GM12878 (cell line): ENCODE measurements around the gene TGFBR3. TPM values are rescaled to one million over a fixed set of nuclear protein-coding genes. Genes with fewer than 3 reads are reported as not detected.

Experiments
- ATAC-seq: fragments of 200-7000 bp; cut with Tn5 transposase; 3 replicates; pipeline ENCODE4 v1.9.1; 2020; ENCODE audit warnings: mild to moderate bottlenecking, moderate library complexity
- BruUV-seq: library from RNA; stranded (reverse); fragments of 400-500 nt; replicated peaks from 2 replicates; lab custom pipeline; 2021; lab: Mats Ljungman, UMichigan
- CTCF ChIA-PET: fragments of 300-600 bp; sonication (Branson Sonifier 250); formaldehyde crosslinking; extraction: SDS; loops from one replicate; lab custom pipeline; 2021; ENCODE audit warnings: inconsistent platforms; lab: Yijun Ruan, JAX
- POLR2A ChIA-PET: fragments of 350-600 bp; formaldehyde crosslinking; extraction: SDS; loops from one replicate; lab custom pipeline; 2021; ENCODE audit warnings: inconsistent platforms; lab: Charles Lee
- RAD21 ChIA-PET: fragments of 300-600 bp; sonication (Branson Sonifier 250); formaldehyde crosslinking; loops from one replicate; lab custom pipeline; 2023; ENCODE audit warnings: antibody characterized with exemption; ENCODE audit not compliant: unreplicated experiment; lab: Charles Lee
- SMC1A ChIA-PET: fragments of 300-600 bp; sonication (Branson Sonifier 250); formaldehyde crosslinking; loops from one replicate; lab custom pipeline; 2023; ENCODE audit not compliant: unreplicated experiment, uncharacterized antibody; lab: Charles Lee
- DNase-seq: peaks from one replicate; pipeline ENCODE4 v3.0.0-alpha.2; 2011; ENCODE audit warnings: low read depth, low spot score
- FAIRE-seq: peaks from 3 replicates; lab custom pipeline; 2011; peaks lifted over from hg19 to GRCh38; lab: Jason Lieb, UNC
- H2AFZ ChIP-seq: 2 replicates; pipeline ENCODE4 v1.6.0; 2011; ENCODE audit warnings: low read depth, low read length, control low read depth; ENCODE audit not compliant: control insufficient read depth
- H3K27ac ChIP-seq: 2 replicates; pipeline ENCODE4 v1.5.1; 2011; ENCODE audit warnings: control low read depth; ENCODE audit not compliant: control insufficient read depth, insufficient read depth
- H3K27me3 ChIP-seq, 2 experiments: replicated peaks in 1 of 2; 2 replicates each; pipeline versions ENCODE4 v1.6.0 to v1.6.1; 2011; ENCODE audit warnings: low read length in 1 of 2; ENCODE audit not compliant: control insufficient read depth in 2 of 2, insufficient read depth in 2 of 2
- H3K36me3 ChIP-seq, 2 experiments: 2 replicates each; pipeline ENCODE4 v1.5.1; 2011; ENCODE audit warnings: low read length in 1 of 2; ENCODE audit not compliant: control insufficient read depth in 2 of 2, insufficient read depth in 2 of 2
- H3K4me1 ChIP-seq: 2 replicates; pipeline ENCODE4 v1.6.1; 2011; ENCODE audit warnings: mild to moderate bottlenecking, low read length, moderate library complexity, mixed read lengths; ENCODE audit not compliant: control insufficient read depth, insufficient read depth
- H3K4me2 ChIP-seq: 2 replicates; pipeline ENCODE4 v1.6.0; 2011; ENCODE audit warnings: control low read depth; ENCODE audit not compliant: control insufficient read depth, insufficient read depth
- H3K4me3 ChIP-seq: fragments of 200-600 bp; sonication (generic); 2 replicates; pipeline ENCODE4 v1.5.1; 2016
- H3K79me2 ChIP-seq: 2 replicates; pipeline ENCODE4 v1.6.0; 2011; ENCODE audit warnings: low read length; ENCODE audit not compliant: control insufficient read depth, insufficient read depth
- H3K9ac ChIP-seq: 2 replicates; pipeline ENCODE4 v1.8.0; 2011; ENCODE audit warnings: low read length, control low read depth, mixed read lengths; ENCODE audit not compliant: control insufficient read depth, insufficient read depth
- H3K9me3 ChIP-seq: replicated peaks from 3 replicates; pipeline ENCODE4 v1.5.1; 2011; ENCODE audit warnings: mild to moderate bottlenecking, low read length; ENCODE audit not compliant: control insufficient read depth, insufficient read depth
- H4K20me1 ChIP-seq: 2 replicates; pipeline ENCODE4 v1.6.0; 2011; ENCODE audit not compliant: control insufficient read depth, insufficient read depth
- CEBPB ChIP-seq, 2 experiments: fragments of 150-350 bp in 1 of 2; IDR thresholded peaks; 2 replicates each; pipeline ENCODE4 v1.6.1; 2012 to 2014; ENCODE audit warnings: low read depth in 2 of 2, low read length in 2 of 2, borderline replicate concordance in 1 of 2, inconsistent platforms in 1 of 2
- EZH2 ChIP-seq: IDR thresholded peaks from 2 replicates; pipeline ENCODE4 v1.6.1; 2012; ENCODE audit warnings: low read depth, mild to moderate bottlenecking, control low read depth, inconsistent platforms, low read length, borderline replicate concordance; ENCODE audit not compliant: control insufficient read depth
- KDM1A ChIP-seq: fragments of 200-600 bp; sonication (generic); IDR thresholded peaks from 2 replicates; pipeline ENCODE4 v1.6.1; 2016; ENCODE audit warnings: borderline replicate concordance
- LARP7 ChIP-seq: fragments of 450-650 bp; IDR thresholded peaks from 2 replicates; pipeline ENCODE4 v1.6.1; 2017; ENCODE audit warnings: mild to moderate bottlenecking
- MEF2A ChIP-seq: IDR thresholded peaks from 2 replicates; pipeline ENCODE4 v1.6.1; 2011; ENCODE audit warnings: low read depth, mild to moderate bottlenecking, low read length, moderate library complexity; ENCODE audit not compliant: insufficient read depth
- MYC ChIP-seq: IDR thresholded peaks from 2 replicates; pipeline ENCODE4 v1.6.1; 2011; ENCODE audit warnings: mild to moderate bottlenecking, low read length, moderate library complexity, inconsistent platforms; ENCODE audit not compliant: insufficient read depth, insufficient replicate concordance, insufficient read length, severe bottlenecking
- RAD51 ChIP-seq: fragments of 450-650 bp; IDR thresholded peaks from 2 replicates; pipeline ENCODE4 v1.6.1; 2016; ENCODE audit warnings: moderate library complexity, mild to moderate bottlenecking, inconsistent platforms
- SREBF1 ChIP-seq: IDR thresholded peaks from 2 replicates; pipeline ENCODE4 v1.6.1; 2012; ENCODE audit warnings: mild to moderate bottlenecking, low read length
- STAT3 ChIP-seq: IDR thresholded peaks from 2 replicates; pipeline ENCODE4 v1.6.1; 2011; ENCODE audit warnings: low read depth, low read length, improper control_type of control experiment
- TCF7 ChIP-seq: IDR thresholded peaks from 2 replicates; pipeline ENCODE4 v1.6.1; 2014; ENCODE audit warnings: antibody characterized with exemption, borderline replicate concordance
- ZNF622 ChIP-seq: fragments of 450-650 bp; IDR thresholded peaks from 2 replicates; pipeline ENCODE4 v1.6.1; 2017; ENCODE audit warnings: mild to moderate bottlenecking, inconsistent platforms
- ZZZ3 ChIP-seq: IDR thresholded peaks from 2 replicates; pipeline ENCODE4 v1.6.1; 2011; ENCODE audit warnings: low read depth; ENCODE audit not compliant: control insufficient read depth, insufficient read length
- WGBS: methylation state at CpG from one replicate; pipeline ENCODE4 v1.1.6; 2016; ENCODE audit warnings: low lambda C conversion rate; ENCODE audit not compliant: insufficient replicate concordance, insufficient coverage; ENCODE audit errors: missing lambda C conversion rate; 5-methylcytosine and 5-hydroxymethylcytosine counted together
- in situ Hi-C: fragments of 300-500 bp; cut with MboI; formaldehyde crosslinking; loops from 9 replicates; pipeline ENCODE4 v1.14.3; 2018; ENCODE audit warnings: mixed read lengths
- intact Hi-C: fragments of 100-400 bp; cut with micrococcal nuclease; formaldehyde crosslinking; loops from one replicate; pipeline ENCODE4 v1.14.2; 2022; ENCODE audit not compliant: unreplicated experiment
- polyA plus RNA-seq, 11 experiments: library from polyadenylated mRNA; depleted of rRNA in 4 of 11; unstranded in 6 of 11; stranded (reverse) in 5 of 11; fragments of >200 nt; fragmentation: Nextera tagmentation in 4 of 11; fragmentation: Illumina TruSeq in 1 of 11; extraction: Ambion mirVana in 4 of 11; extraction: Trizol in 1 of 11; gene quantifications; 1 replicate in 1 of 11; 2 replicates in 10 of 11; pipeline versions ENCODE4 v1.2.1 to v1.2.3, GENCODE V29; 2011 to 2016; ENCODE audit warnings: inconsistent platforms in 2 of 11, missing spikeins in 2 of 11, low read depth in 1 of 11
- total RNA-seq, 4 experiments: library from RNA; depleted of rRNA in 3 of 4; stranded (reverse); fragments of >200 nt in 3 of 4; fragmentation: Illumina TruSeq in 1 of 4; extraction: Trizol in 1 of 4; gene quantifications; 2 replicates each; pipeline versions ENCODE4 v1.2.1 to v1.2.3, GENCODE V29; 2013 to 2021
- TF ChIP-seq, protein P1 (sequence below): fragments of 450-650 bp; IDR thresholded peaks from 2 replicates; pipeline ENCODE4 v1.6.1; 2017; ENCODE audit warnings: mild to moderate bottlenecking, low read depth, inconsistent platforms; ENCODE audit not compliant: poor library complexity, severe bottlenecking
- TF ChIP-seq, protein P2 (sequence below): IDR thresholded peaks from 2 replicates; pipeline ENCODE4 v1.6.1; 2012; ENCODE audit warnings: low read depth, low read length, improper control_type of control experiment

Gene TGFBR3
- total and polyA plus RNA-seq, 10 of the 15 experiments (the other 5 are each of a cell fraction or from before 2014, with no cell fraction given), result 2.7 to 16.5 (median 12.6) TPM

DNA sequence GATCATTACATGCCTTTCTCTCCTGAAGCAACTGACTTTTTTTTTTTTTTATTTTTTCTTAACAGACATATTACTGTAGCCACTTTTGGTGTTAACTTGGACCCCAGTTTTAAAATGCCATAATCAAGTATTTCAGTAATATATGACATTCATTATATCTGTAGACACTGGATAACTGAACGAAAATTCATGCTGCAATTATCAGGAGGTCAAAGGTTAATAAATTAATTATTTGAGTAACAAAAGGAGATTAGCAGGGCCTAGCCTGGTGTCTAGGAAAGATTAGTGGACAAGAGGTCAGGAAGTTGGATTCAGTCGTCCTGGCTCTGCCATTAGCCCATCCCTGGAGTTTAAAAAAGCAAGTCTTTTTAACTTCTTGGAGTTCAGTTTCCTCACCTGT is 168.1 kb downstream of the TGFBR3 start:
- in situ Hi-C loops (no loop called here), intact Hi-C loops (no loop called here)
- H3K4me2 ChIP-seq, result no peak overlapping the region
- no peak for FAIRE-seq
- 44% methylated on average over 2 of the region's 2 CpGs for WGBS
- H4K20me1 ChIP-seq, result no peaks in the 10 kb centered on the region
- ChIA-PET POLR2A (no interaction called here), CTCF (no interaction called here), SMC1A (no interaction called here), RAD21 (no interaction called here)
- no peak for ATAC-seq
- H3K79me2 ChIP-seq, result no peaks in the 10 kb centered on the region
- H3K9me3 ChIP-seq, result no peaks in the 10 kb centered on the region
- H3K4me3 ChIP-seq, result no peak overlapping the region
- H3K9ac ChIP-seq, result no peak overlapping the region
- no peak overlapping the region for H3K27ac ChIP-seq
- no peak for DNase-seq
- no peak for TF ChIP-seq SREBF1
- no peak for TF ChIP-seq RAD51
- TF ChIP-seq ZNF622, result no peak
- no peak overlapping the region for H2AFZ ChIP-seq
- no peaks in the 10 kb centered on the region for H3K36me3 ChIP-seq
- BruUV-seq, result no TSS peak
- H3K4me1 ChIP-seq, result peaks cover 8% of the 10 kb centered on the region
- H3K27me3 ChIP-seq, result no peaks in the 10 kb centered on the region

DNA sequence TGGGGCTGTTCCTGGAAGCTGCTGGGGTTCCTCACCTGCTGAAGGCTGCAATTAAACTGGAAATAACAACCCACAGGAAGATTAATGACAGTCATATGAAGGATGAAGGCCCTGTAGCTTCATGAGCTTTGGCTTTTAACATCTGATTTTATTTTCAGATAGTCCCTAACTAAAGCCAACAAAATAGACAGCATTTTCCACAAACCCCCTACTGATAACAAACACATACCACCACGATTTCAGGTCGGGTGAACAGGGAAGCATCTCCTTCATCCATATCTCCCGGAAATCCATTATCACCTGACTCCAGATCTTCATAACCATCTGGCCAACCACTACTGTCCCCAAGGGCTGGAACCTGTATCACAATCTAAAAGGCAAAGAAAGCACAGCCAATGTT is 169.6 kb downstream of the TGFBR3 start:
- SMC1A ChIA-PET, result no interaction called here
- no TSS peak for BruUV-seq
- Histone ChIP-seq H3K4me3 (no peak overlapping the region), H4K20me1 (no peaks in the 10 kb centered on the region), H3K4me2 (no peak overlapping the region), H3K27me3 (no peaks in the 10 kb centered on the region), H3K9me3 (no peaks in the 10 kb centered on the region), H2AFZ (no peak overlapping the region), H3K36me3 (no peaks in the 10 kb centered on the region), H3K79me2 (no peaks in the 10 kb centered on the region), H3K9ac (no peak overlapping the region), H3K27ac (no peak overlapping the region), H3K4me1 (peaks cover 23% of the 10 kb centered on the region)
- ATAC-seq (no peak), DNase-seq (no peak), FAIRE-seq (no peak)
- in situ Hi-C loops, result no loop called here
- POLR2A ChIA-PET, result no interaction called here
- WGBS, result 30% methylated on average over 3 of the region's 3 CpGs
- CTCF ChIA-PET, result no interaction called here
- RAD21 ChIA-PET, result no interaction called here
- intact Hi-C loops, result no loop called here
- TF ChIP-seq MYC, result no peak
- TF ChIP-seq, protein P1, sequence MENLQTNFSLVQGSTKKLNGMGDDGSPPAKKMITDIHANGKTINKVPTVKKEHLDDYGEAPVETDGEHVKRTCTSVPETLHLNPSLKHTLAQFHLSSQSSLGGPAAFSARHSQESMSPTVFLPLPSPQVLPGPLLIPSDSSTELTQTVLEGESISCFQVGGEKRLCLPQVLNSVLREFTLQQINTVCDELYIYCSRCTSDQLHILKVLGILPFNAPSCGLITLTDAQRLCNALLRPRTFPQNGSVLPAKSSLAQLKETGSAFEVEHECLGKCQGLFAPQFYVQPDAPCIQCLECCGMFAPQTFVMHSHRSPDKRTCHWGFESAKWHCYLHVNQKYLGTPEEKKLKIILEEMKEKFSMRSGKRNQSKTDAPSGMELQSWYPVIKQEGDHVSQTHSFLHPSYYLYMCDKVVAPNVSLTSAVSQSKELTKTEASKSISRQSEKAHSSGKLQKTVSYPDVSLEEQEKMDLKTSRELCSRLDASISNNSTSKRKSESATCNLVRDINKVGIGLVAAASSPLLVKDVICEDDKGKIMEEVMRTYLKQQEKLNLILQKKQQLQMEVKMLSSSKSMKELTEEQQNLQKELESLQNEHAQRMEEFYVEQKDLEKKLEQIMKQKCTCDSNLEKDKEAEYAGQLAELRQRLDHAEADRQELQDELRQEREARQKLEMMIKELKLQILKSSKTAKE, result no peak
- TF ChIP-seq, protein P2, sequence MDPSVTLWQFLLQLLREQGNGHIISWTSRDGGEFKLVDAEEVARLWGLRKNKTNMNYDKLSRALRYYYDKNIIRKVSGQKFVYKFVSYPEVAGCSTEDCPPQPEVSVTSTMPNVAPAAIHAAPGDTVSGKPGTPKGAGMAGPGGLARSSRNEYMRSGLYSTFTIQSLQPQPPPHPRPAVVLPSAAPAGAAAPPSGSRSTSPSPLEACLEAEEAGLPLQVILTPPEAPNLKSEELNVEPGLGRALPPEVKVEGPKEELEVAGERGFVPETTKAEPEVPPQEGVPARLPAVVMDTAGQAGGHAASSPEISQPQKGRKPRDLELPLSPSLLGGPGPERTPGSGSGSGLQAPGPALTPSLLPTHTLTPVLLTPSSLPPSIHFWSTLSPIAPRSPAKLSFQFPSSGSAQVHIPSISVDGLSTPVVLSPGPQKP, result no peak
- TF ChIP-seq ZZZ3, result no peak
- no peak for TF ChIP-seq CEBPB (IDR thresholded peaks at IDR 0.05; ENCODE audit: borderline replicate concordance in 1 of 2, low read depth in 2 of 2, low read length in 2 of 2)
- TF ChIP-seq STAT3, result no peak
- no peak for TF ChIP-seq TCF7
- TF ChIP-seq KDM1A, result no peak
- no peak for TF ChIP-seq LARP7
- TF ChIP-seq EZH2, result no peak
- no peak for TF ChIP-seq MEF2A
